Mesodermal cell (in vitro differentiated cells): ENCODE results near the gene JPT2.
A peak's percentile ranks its signal among the peaks of the same experiment; 100 is the strongest.
"Not testable (repeated sequence)": the region's sequence is repeated elsewhere in the genome, so short reads cannot be mapped to it uniquely, and the experiment has no call there.

Experiments
- H3K27ac ChIP-seq: 2 replicates; pipeline ENCODE4 v1.7.0; 2013; ENCODE audit warnings: mild to moderate bottlenecking, low read depth, low read length, moderate library complexity; ENCODE audit not compliant: severe bottlenecking
- H3K36me3 ChIP-seq: 2 replicates; pipeline ENCODE4 v1.7.1; 2013; ENCODE audit warnings: mild to moderate bottlenecking, low read length, moderate library complexity; ENCODE audit not compliant: control insufficient read depth, insufficient read depth
- H3K4me1 ChIP-seq: one replicate; pipeline ENCODE4 v1.7.1; 2013; ENCODE audit warnings: mild to moderate bottlenecking, low read length; ENCODE audit not compliant: insufficient read depth, control insufficient read depth, poor library complexity, severe bottlenecking
- H3K4me3 ChIP-seq: 2 replicates; pipeline ENCODE4 v1.7.0; 2013; ENCODE audit warnings: low read length, control low read depth, mild to moderate bottlenecking; ENCODE audit not compliant: insufficient read depth, poor library complexity, severe bottlenecking; ENCODE audit errors: extremely low read depth
- H3K9me3 ChIP-seq: 2 replicates; pipeline ENCODE4 v1.7.1; 2013; ENCODE audit warnings: mild to moderate bottlenecking, low read length, moderate library complexity; ENCODE audit not compliant: control insufficient read depth
- WGBS, 2 experiments: methylation state at CpG; one replicate each; pipeline ENCODE4 v1.1.5; 2013; ENCODE audit warnings: missing lambda C conversion rate in 2 of 2; ENCODE audit not compliant: insufficient coverage in 2 of 2; 5-methylcytosine and 5-hydroxymethylcytosine counted together

The JPT2 gene

GRCh38 chr16:1708083-1708767 lies 30.1 kb downstream of the JPT2 start:
- H3K9me3 ChIP-seq = no peaks in the 10 kb centered on the region
- 92 to 93% methylated on average over 14 to 18 of the region's 18 CpGs for WGBS, 2 experiments
- H3K36me3 ChIP-seq = peaks cover 9% of the 10 kb centered on the region
- H3K4me1 ChIP-seq = peaks cover 29% of the 10 kb centered on the region
- H3K27ac ChIP-seq = no peak overlapping the region
- H3K4me3 ChIP-seq = no peak overlapping the region

GRCh38 chr16:1708768-1709180 lies 30.7 kb downstream of the JPT2 start:
- 92 to 94% methylated on average over 13 of the region's 13 CpGs for WGBS, 2 experiments
- no peak overlapping the region for H3K4me3 ChIP-seq

GRCh38 chr16:1709356-1709755 lies 31.3 kb downstream of the JPT2 start:
- Histone ChIP-seq H3K4me3 (no peak overlapping the region), H3K27ac (no peak overlapping the region), H3K36me3 (peaks cover 7% of the 10 kb centered on the region), H3K4me1 (peaks cover 30% of the 10 kb centered on the region), H3K9me3 (no peaks in the 10 kb centered on the region)
- WGBS, 2 experiments = 94 to 98% methylated on average over 13 to 15 of the region's 15 CpGs

More at GRCh38 chr16:1708768-1709180, 30.7 kb downstream of the JPT2 start:
- no peak overlapping the region for H3K27ac ChIP-seq
- peaks cover 7% of the 10 kb centered on the region for H3K36me3 ChIP-seq
- peaks cover 30% of the 10 kb centered on the region for H3K4me1 ChIP-seq
- no peaks in the 10 kb centered on the region for H3K9me3 ChIP-seq

- WGBS, 2 experiments = 94 to 95% methylated on average over 13 to 15 of the region's 17 CpGs
- Histone ChIP-seq H3K4me1 (peaks cover 30% of the 10 kb centered on the region), H3K36me3 (peaks cover 7% of the 10 kb centered on the region), H3K9me3 (no peaks in the 10 kb centered on the region), H3K27ac (no peak overlapping the region), H3K4me3 (no peak overlapping the region)
Observed at GRCh38 chr16:1710811-1711507, 32.9 kb downstream of the JPT2 start.

GRCh38 chr16:1712791-1713261 lies 34.7 kb downstream of the JPT2 start:
- Histone ChIP-seq H3K4me3 (no peak overlapping the region), H3K27ac (no peak overlapping the region), H3K9me3 (no peaks in the 10 kb centered on the region), H3K36me3 (peaks cover 6% of the 10 kb centered on the region), H3K4me1 (peaks cover 24% of the 10 kb centered on the region)
- 98 to 100% methylated on average over 1 to 8 of the region's 14 CpGs for WGBS, 2 experiments

GRCh38 chr16:1713331-1713730 lies 35.3 kb downstream of the JPT2 start:
- peaks cover 19% of the 10 kb centered on the region for H3K4me1 ChIP-seq
- H3K36me3 ChIP-seq = peaks cover under 1% of the 10 kb centered on the region
- 94 to 98% methylated on average over 5 of the region's 7 CpGs for WGBS, 2 experiments
- H3K27ac ChIP-seq = peak overlapping the region; percentile 19
- H3K4me3 ChIP-seq = no peak overlapping the region
- H3K9me3 ChIP-seq = no peaks in the 10 kb centered on the region

GRCh38 chr16:1713933-1714332 lies 35.9 kb downstream of the JPT2 start:
- no peaks in the 10 kb centered on the region for H3K9me3 ChIP-seq
- H3K4me1 ChIP-seq = peaks cover 13% of the 10 kb centered on the region
- 76 to 81% methylated on average over 9 to 14 of the region's 14 CpGs for WGBS, 2 experiments
- H3K36me3 ChIP-seq = no peaks in the 10 kb centered on the region
- H3K4me3 ChIP-seq = no peak overlapping the region
- no peak overlapping the region for H3K27ac ChIP-seq

GRCh38 chr16:1715220-1715619 lies 37.1 kb downstream of the JPT2 start:
- H3K4me1 ChIP-seq = peaks cover 9% of the 10 kb centered on the region
- H3K9me3 ChIP-seq = no peaks in the 10 kb centered on the region
- no peak overlapping the region for H3K4me3 ChIP-seq
- H3K27ac ChIP-seq = no peak overlapping the region
- WGBS, 2 experiments = 95 to 97% methylated on average over 12 of the region's 12 CpGs
- no peaks in the 10 kb centered on the region for H3K36me3 ChIP-seq

GRCh38 chr16:1718236-1718635 lies 40.2 kb downstream of the JPT2 start:
- not testable (repeated sequence) for H3K27ac ChIP-seq, H3K36me3 ChIP-seq, H3K4me1 ChIP-seq, H3K4me3 ChIP-seq, H3K9me3 ChIP-seq
- WGBS, 2 experiments = 96% methylated on average over 10 of the region's 10 CpGs

GRCh38 chr16:1719559-1720229 lies 41.6 kb downstream of the JPT2 start:
- not testable (repeated sequence) for H3K4me1 ChIP-seq, H3K9me3 ChIP-seq, H3K36me3 ChIP-seq, H3K27ac ChIP-seq, H3K4me3 ChIP-seq
- WGBS, 2 experiments = 93 to 96% methylated on average over 4 to 7 of the region's 12 CpGs
